Middle frontal gyrus (tissue), 1 donor: ENCODE data around the gene JAZF1.

Experiments used
- DNase-seq: peaks from one replicate; pipeline ENCODE4 v3.0.0-alpha.2; 2015; ENCODE audit warnings: low spot score; ENCODE audit errors: extremely low spot score

Gene JAZF1

DNA sequence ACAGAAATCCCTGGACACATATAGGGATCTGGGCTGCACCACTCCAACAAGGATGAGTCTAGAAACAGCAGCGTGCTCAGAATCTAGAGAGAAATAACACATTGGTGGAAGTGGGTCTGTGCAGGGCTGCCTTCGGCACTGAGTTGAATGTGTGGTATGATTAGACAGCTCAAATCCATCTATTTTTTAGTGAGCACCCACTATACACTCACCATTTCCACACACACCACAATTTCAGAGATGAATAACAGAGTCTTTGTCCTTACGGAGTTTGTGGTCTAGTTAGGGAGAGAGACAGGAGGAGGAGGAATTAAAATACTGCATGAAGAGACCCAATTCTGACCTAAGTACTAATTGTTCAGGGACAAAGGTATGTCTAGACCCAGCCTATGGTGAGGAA, 44.2 kb downstream of the JAZF1 start:
- no peak for DNase-seq

- DNase-seq: no peak
Measured at GRCh38 chr7:28135760-28136159, 44.8 kb downstream of the JAZF1 start.

- no peak for DNase-seq
Measured at GRCh38 chr7:28135315-28135714, 45.3 kb downstream of the JAZF1 start.

- DNase-seq: no peak
Measured at GRCh38 chr7:28133872-28134271, 46.7 kb downstream of the JAZF1 start.

- no peak for DNase-seq
Measured at GRCh38 chr7:28132959-28133870, 47.4 kb downstream of the JAZF1 start.

DNA sequence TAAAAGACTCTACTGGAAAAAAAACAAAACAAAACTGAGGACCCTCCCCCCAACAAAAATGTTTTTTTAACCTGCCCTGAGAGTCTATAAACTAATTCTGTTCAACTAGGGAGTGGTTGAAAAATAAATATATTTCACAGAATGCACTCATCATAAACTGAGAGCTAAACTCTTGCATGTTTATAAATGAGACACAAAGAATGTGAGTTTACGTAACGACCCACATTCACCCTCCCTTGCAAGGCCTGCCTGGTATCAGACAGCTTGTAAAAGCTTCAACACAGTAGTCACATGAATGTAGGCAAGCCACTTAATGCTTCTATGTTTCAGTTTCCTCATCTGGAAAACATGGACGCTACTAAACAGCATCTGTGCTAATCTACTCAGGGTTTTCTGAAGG, 50.3 kb downstream of the JAZF1 start:
- DNase-seq: no peak

GRCh38 chr7:28128608-28129007, 52.0 kb downstream of the JAZF1 start:
- DNase-seq: no peak

GRCh38 chr7:28126410-28127041, 54.1 kb downstream of the JAZF1 start:
- no peak for DNase-seq

DNA sequence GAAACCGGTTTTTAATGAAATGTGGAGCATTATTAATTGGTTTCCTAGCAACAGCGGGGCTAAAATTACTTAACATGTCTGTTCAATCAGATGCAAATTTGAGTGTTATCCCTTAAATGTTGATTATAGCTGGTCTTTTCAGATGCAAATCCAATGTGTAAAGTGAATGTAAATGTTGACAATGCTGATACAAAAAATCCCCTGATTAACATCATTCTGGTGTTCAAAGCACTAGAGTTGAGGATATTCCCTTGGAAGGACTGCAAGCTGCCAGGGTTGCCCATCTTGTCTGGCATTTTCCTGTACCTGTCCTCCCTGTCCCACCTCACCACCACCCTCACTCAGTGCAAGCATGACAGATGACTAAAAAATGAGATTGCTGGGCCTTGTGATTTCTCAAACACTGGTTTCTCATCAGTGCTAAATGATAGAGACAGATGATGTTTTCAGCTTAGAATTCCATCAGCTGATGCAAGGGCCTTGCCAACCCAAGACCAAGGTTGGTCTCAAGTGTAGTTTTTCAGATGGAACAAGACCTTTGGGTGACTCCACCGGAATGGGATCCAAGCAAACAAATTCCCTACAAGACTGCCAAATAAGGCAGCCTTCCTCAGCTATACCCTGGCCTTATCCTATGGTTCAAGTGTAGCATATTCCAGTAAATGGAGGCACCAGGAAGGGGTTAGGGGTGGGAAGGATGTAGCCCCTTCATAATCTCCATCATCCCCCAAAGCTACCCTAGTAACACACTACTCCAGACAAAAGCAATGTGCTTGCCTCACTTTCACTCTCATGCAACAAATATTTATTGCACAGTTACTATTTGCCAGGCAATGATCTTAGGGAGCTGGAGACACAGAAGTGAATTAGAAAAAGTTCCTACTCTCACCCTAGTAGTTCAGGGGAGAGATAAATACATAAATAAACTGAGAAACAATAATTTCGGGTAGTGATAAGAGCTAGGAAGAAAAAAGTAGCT, 54.9 kb downstream of the JAZF1 start:
- DNase-seq: no peak

DNA sequence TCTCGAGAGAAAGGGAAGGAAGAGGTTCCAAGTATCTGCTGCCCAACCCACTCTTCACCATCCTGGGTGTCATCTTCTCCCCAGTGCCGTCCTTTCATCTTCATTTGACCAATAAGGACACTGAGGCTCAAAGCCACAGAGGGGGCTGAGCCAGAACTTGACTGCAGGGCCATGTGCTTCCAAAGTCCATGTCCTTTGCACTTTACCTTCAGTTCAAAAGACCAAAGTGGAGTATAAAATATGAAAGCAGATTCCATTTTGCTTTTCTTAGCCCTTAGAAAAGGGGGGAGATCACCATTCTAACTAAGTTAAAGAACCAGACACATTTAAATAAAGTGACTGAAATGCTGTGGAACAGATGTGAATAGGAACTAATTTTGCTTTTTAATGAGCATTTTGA, 56.2 kb downstream of the JAZF1 start:
- DNase-seq: no peak

- no peak for DNase-seq
Measured at GRCh38 chr7:28123752-28124151, 56.8 kb downstream of the JAZF1 start.

GRCh38 chr7:28121496-28121895, 59.1 kb downstream of the JAZF1 start:
- DNase-seq: no peak

GRCh38 chr7:28116041-28116440, 64.6 kb downstream of the JAZF1 start:
- no peak for DNase-seq

GRCh38 chr7:28115261-28115660, 65.3 kb downstream of the JAZF1 start:
- no peak for DNase-seq

GRCh38 chr7:28114056-28114455, 66.5 kb downstream of the JAZF1 start:
- no peak for DNase-seq

- DNase-seq: no peak
Measured at GRCh38 chr7:28112883-28113540, 67.6 kb downstream of the JAZF1 start.

DNA sequence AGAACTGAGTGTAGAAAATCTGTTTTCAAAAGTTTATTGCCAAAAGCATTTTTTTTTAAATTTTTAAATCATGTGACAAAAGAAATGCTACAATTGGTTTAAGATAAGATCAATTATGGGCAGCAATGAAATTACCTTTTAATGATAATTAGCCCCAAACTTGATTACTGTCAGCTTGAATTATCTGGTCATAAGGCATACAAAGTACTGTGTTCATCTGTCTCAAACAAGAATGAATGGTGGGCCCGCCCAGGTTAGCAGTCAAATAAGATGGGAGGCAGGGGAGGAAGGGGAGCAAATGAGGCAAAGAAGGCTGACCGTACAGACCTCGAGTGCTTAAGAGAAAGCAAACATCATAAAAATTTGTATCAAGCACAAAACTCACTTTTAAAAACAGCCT, 68.1 kb downstream of the JAZF1 start:
- no peak for DNase-seq

DNA sequence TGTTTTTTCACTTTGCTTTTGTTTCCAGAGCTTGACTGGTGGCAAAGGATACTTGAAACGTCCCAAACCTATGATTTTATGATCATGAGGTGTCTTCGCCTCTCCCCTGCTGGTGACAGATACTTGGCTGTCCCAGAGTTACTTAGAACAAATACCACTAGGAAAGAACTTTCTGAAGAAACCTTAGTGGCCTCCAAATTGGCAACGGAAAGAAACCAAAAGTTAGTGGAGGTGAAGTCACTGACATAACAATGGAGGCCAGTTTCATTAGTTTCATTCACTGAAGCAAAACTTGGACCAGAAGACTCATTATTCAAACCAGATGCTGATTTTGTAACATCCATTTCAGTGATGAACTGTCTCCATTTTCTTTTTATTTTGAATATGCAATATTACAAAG, 68.6 kb downstream of the JAZF1 start:
- DNase-seq: no peak

- DNase-seq: no peak
Measured at GRCh38 chr7:28110427-28111012, 70.1 kb downstream of the JAZF1 start.

DNA sequence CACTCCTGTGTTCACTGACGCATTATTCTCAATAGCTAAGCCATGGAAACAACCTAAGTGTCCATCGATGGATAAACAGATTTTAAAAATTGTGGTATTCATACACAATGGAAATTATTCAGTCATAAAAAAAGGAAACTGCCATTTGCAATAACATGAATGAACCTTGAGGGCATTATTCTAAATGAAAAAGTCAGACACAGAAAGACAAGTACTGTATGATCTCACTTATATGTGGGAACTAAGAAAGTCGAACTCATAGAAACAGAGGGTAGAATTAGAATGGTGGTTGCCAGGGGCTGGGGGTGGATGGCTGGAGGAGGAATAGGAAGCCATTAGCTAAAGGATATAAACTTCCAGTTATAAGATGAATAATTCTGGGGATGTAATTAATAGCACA, 71.8 kb downstream of the JAZF1 start:
- no peak for DNase-seq

GRCh38 chr7:28107960-28108359, 72.6 kb downstream of the JAZF1 start:
- DNase-seq: no peak
